C4-2B (cell line): Measurements from ENCODE around the gene SEMA3D.

Source experiments
- H3K27ac ChIP-seq: fragments of 450-650 bp; 2 replicates; pipeline ENCODE4 v1.5.1; 2017
- ZFX ChIP-seq: fragments of 450-650 bp; IDR thresholded peaks from 2 replicates; pipeline ENCODE4 v1.6.1; 2017
- TF ChIP-seq, protein P1 (sequence below): fragments of 450-650 bp; conservative IDR thresholded peaks from 2 replicates; pipeline ENCODE4 v1.5.1; 2017; ENCODE audit warnings: mild to moderate bottlenecking

SEMA3D gene

GRCh38 chr7:85222522-85222921, 35.7 kb upstream of the SEMA3D start:
- TF ChIP-seq ZFX = no peak
- TF ChIP-seq, protein P1, sequence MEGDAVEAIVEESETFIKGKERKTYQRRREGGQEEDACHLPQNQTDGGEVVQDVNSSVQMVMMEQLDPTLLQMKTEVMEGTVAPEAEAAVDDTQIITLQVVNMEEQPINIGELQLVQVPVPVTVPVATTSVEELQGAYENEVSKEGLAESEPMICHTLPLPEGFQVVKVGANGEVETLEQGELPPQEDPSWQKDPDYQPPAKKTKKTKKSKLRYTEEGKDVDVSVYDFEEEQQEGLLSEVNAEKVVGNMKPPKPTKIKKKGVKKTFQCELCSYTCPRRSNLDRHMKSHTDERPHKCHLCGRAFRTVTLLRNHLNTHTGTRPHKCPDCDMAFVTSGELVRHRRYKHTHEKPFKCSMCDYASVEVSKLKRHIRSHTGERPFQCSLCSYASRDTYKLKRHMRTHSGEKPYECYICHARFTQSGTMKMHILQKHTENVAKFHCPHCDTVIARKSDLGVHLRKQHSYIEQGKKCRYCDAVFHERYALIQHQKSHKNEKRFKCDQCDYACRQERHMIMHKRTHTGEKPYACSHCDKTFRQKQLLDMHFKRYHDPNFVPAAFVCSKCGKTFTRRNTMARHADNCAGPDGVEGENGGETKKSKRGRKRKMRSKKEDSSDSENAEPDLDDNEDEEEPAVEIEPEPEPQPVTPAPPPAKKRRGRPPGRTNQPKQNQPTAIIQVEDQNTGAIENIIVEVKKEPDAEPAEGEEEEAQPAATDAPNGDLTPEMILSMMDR = no peak
- H3K27ac ChIP-seq = no peak overlapping the region

DNA sequence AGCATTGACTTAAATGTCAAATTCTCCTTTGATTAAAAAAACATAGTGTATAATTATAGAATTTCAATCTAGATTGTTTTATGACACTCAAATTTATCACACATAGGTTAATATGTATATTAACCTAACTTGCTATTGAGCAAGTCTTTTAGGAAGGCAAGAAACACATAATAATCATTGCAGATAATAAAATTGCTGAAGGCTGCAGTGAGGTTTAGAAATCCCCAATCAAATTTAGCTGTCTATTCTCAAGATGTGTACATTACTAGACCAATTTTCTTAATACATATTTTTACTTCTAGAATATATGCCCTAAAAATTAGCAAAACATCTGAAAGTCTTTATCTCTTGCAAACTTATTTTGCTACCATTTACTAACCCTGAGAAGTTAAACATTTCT, 34.9 kb upstream of the SEMA3D start:
- no peak for TF ChIP-seq ZFX
- TF ChIP-seq, protein P1 = no peak
- no peak overlapping the region for H3K27ac ChIP-seq

DNA sequence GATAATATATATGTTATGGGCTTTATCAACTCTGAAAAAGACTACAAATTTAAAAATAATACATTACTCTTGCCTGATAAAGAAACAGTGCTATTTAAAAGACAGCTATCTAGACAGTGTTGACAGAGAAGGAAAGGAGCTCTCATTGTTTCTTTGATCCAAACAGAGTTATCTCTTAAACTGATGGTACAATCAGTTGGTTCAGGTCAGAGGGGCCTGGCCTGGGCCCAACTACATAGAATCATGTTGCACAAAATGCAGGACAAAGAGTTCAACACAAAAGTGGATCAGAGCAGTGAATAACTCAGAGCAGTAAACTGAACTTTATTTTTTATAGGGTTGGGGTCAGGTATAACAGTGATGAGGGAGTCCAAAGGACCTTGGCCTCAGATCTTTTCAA, 33.8 kb upstream of the SEMA3D start:
- no peak overlapping the region for H3K27ac ChIP-seq
- TF ChIP-seq, protein P1 = no peak
- no peak for TF ChIP-seq ZFX

- TF ChIP-seq ZFX = no peak
- TF ChIP-seq, protein P1 = no peak
Observed at GRCh38 chr7:85220023-85220422, 33.2 kb upstream of the SEMA3D start.

DNA sequence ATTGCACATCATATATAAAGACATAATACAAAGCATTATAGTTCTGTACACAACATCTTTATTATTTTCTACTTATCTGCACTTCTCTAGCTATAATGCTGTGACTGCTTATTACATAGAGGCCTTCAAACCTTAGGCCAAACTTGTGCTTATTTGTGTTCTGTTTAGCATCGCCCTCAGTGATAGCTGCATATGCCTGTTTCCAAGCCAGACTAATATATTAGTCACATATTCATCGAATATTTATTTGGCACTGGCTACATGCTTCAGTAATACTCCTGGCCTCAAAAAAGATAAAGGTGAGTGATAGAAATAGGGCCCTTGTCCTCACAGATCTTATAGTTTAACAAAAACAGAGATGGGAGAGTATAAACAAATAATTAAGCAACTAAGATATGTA, 30.2 kb upstream of the SEMA3D start:
- TF ChIP-seq ZFX = no peak
- TF ChIP-seq, protein P1 = no peak
- H3K27ac ChIP-seq = no peak overlapping the region

More at GRCh38 chr7:85220023-85220422, 33.2 kb upstream of the SEMA3D start:
- no peak overlapping the region for H3K27ac ChIP-seq

- no peak for TF ChIP-seq ZFX
- TF ChIP-seq, protein P1 = no peak
- H3K27ac ChIP-seq = no peak overlapping the region
Observed at GRCh38 chr7:85215098-85215497, 28.2 kb upstream of the SEMA3D start.

- TF ChIP-seq ZFX = no peak
- TF ChIP-seq, protein P1 = no peak
- no peak overlapping the region for H3K27ac ChIP-seq
Observed at GRCh38 chr7:85213500-85213899, 26.6 kb upstream of the SEMA3D start.
